Epithelial cell of proximal tubule (primary cell): ENCODE measurements around the gene ERAL1. TPM values are rescaled to one million over a fixed set of nuclear protein-coding genes. Genes with fewer than 3 reads are reported as not detected.

ENCODE experiments used
- DNase-seq: peaks from one replicate; pipeline ENCODE4 v3.0.0-alpha.2; 2011; ENCODE audit warnings: low read depth
- H3K4me3 ChIP-seq: 2 replicates; pipeline ENCODE4 v1.5.1; 2011; ENCODE audit warnings: low read depth, mild to moderate bottlenecking, low read length
- CTCF ChIP-seq: conservative IDR thresholded peaks from 2 replicates; pipeline ENCODE4 v1.5.1; 2012; ENCODE audit warnings: low read depth, mild to moderate bottlenecking, low read length
- total RNA-seq: library from RNA; depleted of rRNA; stranded (reverse); fragments of >200 nt; gene quantifications from 2 replicates; pipeline ENCODE4 v1.2.3, GENCODE V29; 2015

The ERAL1 gene
- total RNA-seq, 1 donor from 2014 or later, result 86.9 TPM

DNA sequence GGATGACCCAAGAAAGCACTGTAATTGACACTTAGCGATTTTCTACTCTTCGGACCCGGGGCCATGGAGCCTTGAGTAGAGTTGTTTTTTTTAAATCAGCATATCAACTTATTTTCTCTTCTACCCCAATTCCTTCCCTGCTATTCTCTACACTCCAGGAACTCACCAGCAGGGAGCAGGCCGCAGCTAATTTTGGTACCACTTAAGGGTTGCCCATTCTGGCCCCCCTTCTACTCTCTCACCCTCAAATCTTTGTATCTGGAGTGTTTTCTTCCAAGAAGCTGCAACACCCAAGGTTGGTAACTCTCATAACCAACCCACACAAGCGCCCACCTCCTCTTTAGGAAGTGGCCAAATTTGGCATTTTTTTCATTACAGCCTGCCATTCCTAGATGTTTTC lies 5.5 kb upstream of the ERAL1 start:
- DNase-seq, result no peak
- H3K4me3 ChIP-seq, result no peak overlapping the region
- peak; percentile 7 for TF ChIP-seq CTCF

DNA sequence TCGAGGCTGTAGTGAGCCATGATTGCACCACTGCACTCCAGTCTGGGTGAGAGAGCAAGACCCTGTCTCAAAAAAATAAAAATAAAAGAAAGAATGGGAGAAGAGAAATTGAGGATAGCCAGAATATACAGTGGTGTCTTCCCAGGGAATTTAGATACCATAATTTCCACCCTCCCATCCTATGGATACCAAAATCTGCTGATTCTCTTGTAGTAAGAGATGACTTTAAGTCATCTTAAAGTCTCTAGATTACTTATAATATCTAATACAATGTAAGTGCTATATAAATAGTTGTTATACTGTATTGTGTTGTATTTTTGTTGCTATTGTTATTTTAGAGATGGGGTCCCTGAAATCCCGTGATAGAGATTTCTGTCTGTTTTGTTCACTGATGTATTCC lies 1.5 kb upstream of the ERAL1 start:
- DNase-seq, result no peak
- no peak for TF ChIP-seq CTCF
- H3K4me3 ChIP-seq, result no peak overlapping the region

DNA sequence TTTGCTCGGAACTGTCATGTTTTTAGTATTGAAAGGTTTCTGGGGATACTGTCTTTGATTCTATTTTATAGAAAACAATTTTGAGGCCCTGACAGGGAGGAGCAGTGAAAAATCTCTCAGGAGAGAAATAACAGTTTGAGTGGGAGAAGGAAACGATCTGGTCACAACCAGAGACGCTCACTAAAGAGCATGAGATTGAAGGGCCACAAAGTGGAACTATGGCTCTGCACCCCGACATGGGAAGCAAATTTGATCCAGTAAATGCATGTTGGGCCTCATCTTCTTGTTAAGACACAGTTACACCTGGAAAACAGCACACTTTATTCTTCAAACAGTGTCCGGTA lies 492 bp downstream of the ERAL1 start:
- DNase-seq, result no peak
- TF ChIP-seq CTCF, result no peak
- peak overlapping the region; percentile 93 for H3K4me3 ChIP-seq

DNA sequence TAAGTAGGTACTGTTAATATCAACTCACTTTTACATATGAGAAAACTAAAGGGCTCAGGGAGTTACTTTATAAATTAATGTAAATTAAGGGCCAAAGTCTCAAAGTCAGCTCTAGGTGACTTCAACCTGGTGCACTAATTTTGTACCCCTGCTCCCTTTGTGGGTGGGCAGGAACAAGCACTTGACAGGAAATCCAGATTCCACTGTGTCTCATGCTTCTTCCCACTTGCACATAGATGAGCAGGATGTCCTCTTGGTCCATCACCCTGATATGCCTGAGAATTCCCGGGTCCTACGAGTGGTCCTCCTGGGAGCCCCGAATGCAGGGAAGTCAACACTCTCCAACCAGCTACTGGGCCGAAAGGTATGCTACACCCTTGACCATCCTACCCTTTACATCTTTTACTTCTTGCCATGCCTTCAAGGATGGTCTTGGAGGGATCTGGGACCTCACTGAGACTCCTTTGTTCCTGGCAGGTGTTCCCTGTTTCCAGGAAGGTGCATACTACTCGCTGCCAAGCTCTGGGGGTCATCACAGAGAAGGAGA lies 1.3 kb downstream of the ERAL1 start:
- DNase-seq, result no peak
- TF ChIP-seq CTCF, result no peak
- H3K4me3 ChIP-seq, result no peak overlapping the region

DNA sequence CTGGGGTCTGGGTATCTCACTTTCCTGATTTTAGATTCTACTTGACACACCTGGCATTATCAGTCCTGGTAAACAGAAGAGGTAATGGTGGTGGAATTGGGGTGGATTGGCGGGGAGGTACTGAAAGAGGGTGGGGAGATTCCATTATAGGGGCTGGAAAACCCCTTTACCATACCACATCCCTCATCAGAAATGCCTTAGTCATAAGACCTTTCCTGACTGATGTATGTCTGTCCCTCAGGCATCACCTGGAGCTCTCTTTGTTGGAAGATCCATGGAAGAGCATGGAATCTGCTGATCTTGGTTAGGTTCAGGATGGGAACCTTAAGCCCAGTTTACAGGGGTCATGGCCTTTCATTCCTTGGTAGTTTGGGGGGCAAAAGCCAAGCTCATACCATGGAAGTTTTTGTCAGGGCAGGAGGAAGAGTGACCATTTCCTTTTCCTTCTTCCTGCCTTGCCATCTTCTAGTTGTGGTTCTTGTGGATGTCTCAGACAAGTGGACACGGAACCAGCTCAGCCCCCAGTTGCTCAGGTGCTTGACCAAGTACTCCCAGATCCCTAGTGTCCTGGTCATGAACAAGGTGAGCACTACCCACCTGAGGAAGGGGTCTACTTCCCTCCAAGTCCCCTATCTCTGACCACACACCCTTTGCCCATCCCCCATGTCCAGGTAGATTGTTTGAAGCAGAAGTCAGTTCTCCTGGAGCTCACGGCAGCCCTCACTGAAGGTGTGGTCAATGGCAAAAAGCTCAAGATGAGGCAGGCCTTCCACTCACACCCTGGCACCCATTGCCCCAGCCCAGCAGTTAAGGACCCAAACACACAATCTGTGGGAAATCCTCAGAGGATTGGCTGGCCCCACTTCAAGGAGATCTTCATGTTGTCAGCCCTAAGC lies 3.3 kb downstream of the ERAL1 start:
- no peak overlapping the region for H3K4me3 ChIP-seq
- no peak for DNase-seq
- TF ChIP-seq CTCF, result no peak

GRCh38 chr17:28858801-28859355 lies 4.1 kb downstream of the ERAL1 start:
- no peak for TF ChIP-seq CTCF

More at GRCh38 chr17:28858801-28859355, 4.1 kb downstream of the ERAL1 start:
- no peak for DNase-seq
- H3K4me3 ChIP-seq, result no peak overlapping the region
